H9 (cell line): ENCODE measurements around the gene NEK11. TPM values are rescaled to one million over a fixed set of nuclear protein-coding genes. Genes with fewer than 3 reads are reported as not detected.
"Not testable (repeated sequence)": the region's sequence is repeated elsewhere in the genome, so short reads cannot be mapped to it uniquely, and the experiment has no call there.

Experiments used
- DNase-seq: peaks from one replicate; pipeline ENCODE4 v3.0.0-alpha.2; 2017
- H2AFZ ChIP-seq: one replicate; pipeline ENCODE4 v1.6.1; 2013; ENCODE audit warnings: mild to moderate bottlenecking, low read length, control low read depth, moderate library complexity
- H2AK5ac ChIP-seq: 2 replicates; pipeline ENCODE4 v1.6.1; 2013; ENCODE audit warnings: low read length, control low read depth, mixed read lengths; ENCODE audit not compliant: insufficient read length
- H2BK120ac ChIP-seq: one replicate; pipeline ENCODE4 v1.6.1; 2013; ENCODE audit warnings: low read depth, mild to moderate bottlenecking, low read length, control low read depth, inconsistent platforms; ENCODE audit not compliant: poor library complexity, severe bottlenecking
- H2BK12ac ChIP-seq: 2 replicates; pipeline ENCODE4 v1.6.1; 2013; ENCODE audit warnings: low read length, control low read depth, mixed read lengths, low read depth; ENCODE audit not compliant: insufficient read length
- H2BK15ac ChIP-seq: 2 replicates; pipeline ENCODE4 v1.6.1; 2013; ENCODE audit warnings: low read depth, low read length, control low read depth
- H2BK20ac ChIP-seq: one replicate; pipeline ENCODE4 v1.6.1; 2013; ENCODE audit warnings: low read depth, mild to moderate bottlenecking, low read length, control low read depth, inconsistent platforms; ENCODE audit not compliant: poor library complexity, severe bottlenecking
- H2BK5ac ChIP-seq: 2 replicates; pipeline ENCODE4 v1.6.1; 2013; ENCODE audit warnings: low read length, control low read depth, mixed read lengths; ENCODE audit not compliant: insufficient read length
- H3K14ac ChIP-seq: 2 replicates; pipeline ENCODE4 v1.6.1; 2013; ENCODE audit warnings: low read length, control low read depth; ENCODE audit not compliant: insufficient read depth
- H3K18ac ChIP-seq: 2 replicates; pipeline ENCODE4 v1.6.1; 2013; ENCODE audit warnings: low read depth, mild to moderate bottlenecking, mixed read lengths, low read length, control low read depth; ENCODE audit not compliant: insufficient read length
- H3K23ac ChIP-seq: 2 replicates; pipeline ENCODE4 v1.6.1; 2013; ENCODE audit warnings: low read length, control low read depth, mixed read lengths, low read depth; ENCODE audit not compliant: insufficient read length
- H3K23me2 ChIP-seq: 2 replicates; pipeline ENCODE4 v1.6.1; 2013; ENCODE audit warnings: low read depth, mild to moderate bottlenecking, mixed read lengths, low read length, control low read depth; ENCODE audit not compliant: insufficient read length, poor library complexity, severe bottlenecking
- H3K27ac ChIP-seq: 2 replicates; pipeline ENCODE4 v1.5.1; 2013; ENCODE audit warnings: low read length, control low read depth, mixed read lengths, low read depth; ENCODE audit not compliant: insufficient read length
- H3K27me3 ChIP-seq: 2 replicates; pipeline ENCODE4 v1.6.1; 2013; ENCODE audit warnings: low read length, control low read depth, inconsistent platforms; ENCODE audit not compliant: insufficient read depth
- H3K4ac ChIP-seq: 2 replicates; pipeline ENCODE4 v1.6.1; 2013; ENCODE audit warnings: low read depth, mild to moderate bottlenecking, control low read depth, inconsistent platforms, low read length, moderate library complexity
- H3K4me1 ChIP-seq: 2 replicates; pipeline ENCODE4 v1.6.1; 2013; ENCODE audit warnings: low read length, control low read depth, inconsistent platforms; ENCODE audit not compliant: insufficient read depth
- H3K4me2 ChIP-seq: 2 replicates; pipeline ENCODE4 v1.6.1; 2013; ENCODE audit warnings: low read length, control low read depth, mixed read lengths; ENCODE audit not compliant: insufficient read length, insufficient read depth
- H3K56ac ChIP-seq: 2 replicates; pipeline ENCODE4 v1.6.1; 2013; ENCODE audit warnings: low read depth, mild to moderate bottlenecking, mixed read lengths, low read length, control low read depth; ENCODE audit not compliant: insufficient read length
- H3K79me1 ChIP-seq: 2 replicates; pipeline ENCODE4 v1.6.1; 2013; ENCODE audit warnings: low read depth, mild to moderate bottlenecking, moderate library complexity, low read length, control low read depth, inconsistent platforms; ENCODE audit not compliant: insufficient read depth, poor library complexity, severe bottlenecking
- H3K79me2 ChIP-seq: 2 replicates; pipeline ENCODE4 v1.6.1; 2013; ENCODE audit warnings: low read length, control low read depth, inconsistent platforms; ENCODE audit not compliant: insufficient read depth
- H3K9ac ChIP-seq: 2 replicates; pipeline ENCODE4 v1.6.1; 2013; ENCODE audit warnings: low read length, control low read depth, mixed read lengths; ENCODE audit not compliant: insufficient read length; ENCODE audit errors: extremely low read depth
- H3K9me3 ChIP-seq: one replicate; pipeline ENCODE4 v1.6.1; 2013; ENCODE audit warnings: low read depth, low read length, inconsistent platforms; ENCODE audit not compliant: control insufficient read depth
- H3T11ph ChIP-seq: one replicate; pipeline ENCODE4 v1.6.1; 2013; ENCODE audit warnings: mild to moderate bottlenecking, low read length, control low read depth, inconsistent platforms
- H4K20me1 ChIP-seq: one replicate; pipeline ENCODE4 v1.6.1; 2013; ENCODE audit not compliant: control insufficient read depth, insufficient read length, insufficient read depth
- H4K5ac ChIP-seq: 2 replicates; pipeline ENCODE4 v1.6.1; 2013; ENCODE audit warnings: low read depth, mild to moderate bottlenecking, mixed read lengths, low read length, control low read depth; ENCODE audit not compliant: insufficient read length
- H4K8ac ChIP-seq: replicated peaks from 2 replicates; pipeline ENCODE4 v1.6.1; 2013; ENCODE audit warnings: low read length, control low read depth, mixed read lengths, low read depth; ENCODE audit not compliant: insufficient read length
- H4K91ac ChIP-seq: 2 replicates; pipeline ENCODE4 v1.6.1; 2013; ENCODE audit warnings: low read depth, mild to moderate bottlenecking, moderate library complexity, mixed read lengths, low read length, control low read depth; ENCODE audit not compliant: insufficient read length
- H3K27ac Mint-ChIP-seq, 3 experiments: 2 replicates in 2 of 3; 3 replicates in 1 of 3; pipeline ENCODE4 v1.8.0; 2020 to 2021; ENCODE audit warnings: mixed read lengths in 3 of 3, mild to moderate bottlenecking in 1 of 3, moderate library complexity in 1 of 3
- H3K27me3 Mint-ChIP-seq: 2 replicates; pipeline ENCODE4 v1.8.0; 2021; ENCODE audit warnings: low read depth, mild to moderate bottlenecking, moderate library complexity, mixed read lengths
- H3K36me3 Mint-ChIP-seq, 3 experiments: 2 replicates in 2 of 3; 3 replicates in 1 of 3; pipeline ENCODE4 v1.8.0; 2020 to 2021; ENCODE audit warnings: low read depth in 3 of 3, mixed read lengths in 3 of 3; ENCODE audit not compliant: insufficient read depth in 1 of 3
- H3K4me1 Mint-ChIP-seq, 2 experiments: 2 replicates each; pipeline ENCODE4 v1.8.0; 2020; ENCODE audit warnings: mixed read lengths in 2 of 2
- H3K4me3 Mint-ChIP-seq, 2 experiments: 2 replicates in 1 of 2; 3 replicates in 1 of 2; pipeline ENCODE4 v1.8.0; 2020 to 2021; ENCODE audit warnings: mild to moderate bottlenecking in 2 of 2, mixed read lengths in 2 of 2, moderate library complexity in 1 of 2
- H3K9me3 Mint-ChIP-seq, 2 experiments: 2 replicates in 1 of 2; 3 replicates in 1 of 2; pipeline ENCODE4 v1.8.0; 2020; ENCODE audit warnings: mild to moderate bottlenecking in 2 of 2, mixed read lengths in 2 of 2, moderate library complexity in 1 of 2
- WGBS: extraction: QIAGEN DNeasy Blood & Tissue Kit; methylation state at CpG from one replicate; pipeline ENCODE4 v1.1.7; 2013; ENCODE audit warnings: missing lambda C conversion rate, low lambda C conversion rate, mixed read lengths; ENCODE audit not compliant: insufficient read length; ENCODE audit errors: extremely low coverage; 5-methylcytosine and 5-hydroxymethylcytosine counted together
- total RNA-seq: library from RNA; stranded (reverse); gene quantifications from 2 replicates; pipeline ENCODE4 v1.2.1, GENCODE V29; 2021
- TF ChIP-seq, protein P1 (sequence below): fragments of 200-600 bp; sonication (generic); conservative IDR thresholded peaks from 3 replicates; pipeline ENCODE4 v1.8.0; 2021; ENCODE audit warnings: antibody characterized with exemption, mild to moderate bottlenecking

The NEK11 gene
- total RNA-seq, 1 experiment from 2014 or later: 2.5 TPM

DNA sequence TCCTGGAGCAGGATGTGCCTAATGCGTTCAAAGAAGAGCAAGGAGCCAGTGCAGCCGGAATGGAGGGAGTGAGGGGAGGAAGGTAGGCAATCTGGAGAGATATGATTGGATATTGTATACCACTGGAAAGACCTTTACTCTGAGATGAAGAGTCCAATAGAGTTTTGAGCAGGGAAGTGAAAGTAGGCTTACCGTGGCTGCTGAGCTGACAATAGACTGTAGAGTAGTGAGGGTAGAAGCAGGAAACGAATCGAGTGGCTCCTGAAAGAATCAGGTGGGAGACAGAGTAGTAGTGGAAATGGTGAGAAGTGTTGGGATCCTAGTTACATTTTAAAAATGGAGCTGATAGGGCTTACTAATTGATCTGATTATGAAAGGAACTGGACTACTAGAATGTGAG is 303.1 kb downstream of the NEK11 start:
- H3K27ac Mint-ChIP-seq: no peak overlapping the region
- H3K9ac ChIP-seq: no peak overlapping the region
- H3K4me3 Mint-ChIP-seq: no peak overlapping the region

GRCh38 chr3:131331456-131332085 is 304.9 kb downstream of the NEK11 start:
- H3K4me1 Mint-ChIP-seq, H3K23me2 ChIP-seq, H3K27me3 Mint-ChIP-seq, H3K9ac ChIP-seq, H3K14ac ChIP-seq, H2BK5ac ChIP-seq, H4K20me1 ChIP-seq, H2AFZ ChIP-seq, H3K9me3 ChIP-seq, H2BK15ac ChIP-seq, H3K27ac ChIP-seq, H2AK5ac ChIP-seq, H2BK120ac ChIP-seq, H4K91ac ChIP-seq, H3K18ac ChIP-seq, H3K27me3 ChIP-seq, H3K56ac ChIP-seq, H3K79me1 ChIP-seq, H3K4ac ChIP-seq, H2BK12ac ChIP-seq, H4K5ac ChIP-seq, H3T11ph ChIP-seq, H3K4me1 ChIP-seq, H4K8ac ChIP-seq, H2BK20ac ChIP-seq, DNase-seq, H3K4me2 ChIP-seq, H3K79me2 ChIP-seq, H3K23ac ChIP-seq: not testable (repeated sequence)
- peak overlapping the region in 1 of 3 experiments; percentile 94; a peak in 2 of 7 replicates for H3K27ac Mint-ChIP-seq
- H3K4me3 Mint-ChIP-seq: peak overlapping the region; percentile 63 to 71; a peak in 4 of 5 replicates
- no CpG with 5 or more reads among the region's 27 CpGs for WGBS
- peaks cover 15 to 17% of the 10 kb centered on the region in 2 experiments for H3K9me3 Mint-ChIP-seq
- H3K36me3 Mint-ChIP-seq: peaks cover 6 to 20% (median 7%) of the 10 kb centered on the region in 3 experiments; a peak in 6 of 7 replicates

More for the DNA sequence above, 303.1 kb downstream of the NEK11 start:
- Histone ChIP-seq H3T11ph (no peak overlapping the region), H4K5ac (no peak overlapping the region), H3K56ac (no peak overlapping the region), H3K4me2 (no peak overlapping the region), H2BK15ac (no peak overlapping the region), H2BK120ac (no peak overlapping the region), H3K79me2 (no peaks in the 10 kb centered on the region), H4K91ac (no peak overlapping the region), H3K27ac (no peak overlapping the region), H3K23me2 (no peaks in the 10 kb centered on the region), H3K27me3 (no peaks in the 10 kb centered on the region), H4K20me1 (no peaks in the 10 kb centered on the region), H3K9me3 (no peaks in the 10 kb centered on the region), H2AK5ac (no peak overlapping the region), H3K23ac (no peak overlapping the region), H2BK12ac (no peak overlapping the region), H3K14ac (no peak overlapping the region), H2AFZ (no peak overlapping the region), H3K18ac (no peak overlapping the region), H2BK5ac (no peak overlapping the region), H4K8ac (no peak overlapping the region), H3K4me1 (no peaks in the 10 kb centered on the region), H3K4ac (no peak overlapping the region), H3K79me1 (no peaks in the 10 kb centered on the region), H2BK20ac (no peak overlapping the region)
- H3K9me3 Mint-ChIP-seq: peaks cover 15 to 17% of the 10 kb centered on the region in 2 experiments
- WGBS: no CpG with 5 or more reads among the region's 5 CpGs
- H3K36me3 Mint-ChIP-seq: peaks cover 5 to 20% (median 6%) of the 10 kb centered on the region in 3 experiments; a peak in 6 of 7 replicates
- peaks cover 2 to 10% of the 10 kb centered on the region in 2 experiments; a peak in 3 of 4 replicates for H3K4me1 Mint-ChIP-seq
- no peak for DNase-seq
- TF ChIP-seq, protein P1, sequence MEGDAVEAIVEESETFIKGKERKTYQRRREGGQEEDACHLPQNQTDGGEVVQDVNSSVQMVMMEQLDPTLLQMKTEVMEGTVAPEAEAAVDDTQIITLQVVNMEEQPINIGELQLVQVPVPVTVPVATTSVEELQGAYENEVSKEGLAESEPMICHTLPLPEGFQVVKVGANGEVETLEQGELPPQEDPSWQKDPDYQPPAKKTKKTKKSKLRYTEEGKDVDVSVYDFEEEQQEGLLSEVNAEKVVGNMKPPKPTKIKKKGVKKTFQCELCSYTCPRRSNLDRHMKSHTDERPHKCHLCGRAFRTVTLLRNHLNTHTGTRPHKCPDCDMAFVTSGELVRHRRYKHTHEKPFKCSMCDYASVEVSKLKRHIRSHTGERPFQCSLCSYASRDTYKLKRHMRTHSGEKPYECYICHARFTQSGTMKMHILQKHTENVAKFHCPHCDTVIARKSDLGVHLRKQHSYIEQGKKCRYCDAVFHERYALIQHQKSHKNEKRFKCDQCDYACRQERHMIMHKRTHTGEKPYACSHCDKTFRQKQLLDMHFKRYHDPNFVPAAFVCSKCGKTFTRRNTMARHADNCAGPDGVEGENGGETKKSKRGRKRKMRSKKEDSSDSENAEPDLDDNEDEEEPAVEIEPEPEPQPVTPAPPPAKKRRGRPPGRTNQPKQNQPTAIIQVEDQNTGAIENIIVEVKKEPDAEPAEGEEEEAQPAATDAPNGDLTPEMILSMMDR: no peak
- no peaks in the 10 kb centered on the region for H3K27me3 Mint-ChIP-seq
